Kidney glomerular epithelial cell (primary cell): ENCODE results near the gene RYR1.
"Not testable (repeated sequence)": the region's sequence is repeated elsewhere in the genome, so short reads cannot be mapped to it uniquely, and the experiment has no call there.

Experiments
- DNase-seq: peaks from one replicate; lab custom pipeline; 2025; lab: John Stamatoyannopoulos, UW

Gene RYR1

GRCh38 chr19:38427035-38427677, 6.3 kb upstream of the RYR1 start:
- not testable (repeated sequence) for DNase-seq

GRCh38 chr19:38429055-38429810, 4.3 kb upstream of the RYR1 start:
- DNase-seq = no peak

GRCh38 chr19:38429811-38430156, 3.7 kb upstream of the RYR1 start:
- DNase-seq = no peak

GRCh38 chr19:38430931-38431330, 2.6 kb upstream of the RYR1 start:
- DNase-seq = no peak

- no peak for DNase-seq
Observed at GRCh38 chr19:38434549-38435051, 1.1 kb downstream of the RYR1 start.

GRCh38 chr19:38437295-38437694, 3.8 kb downstream of the RYR1 start:
- DNase-seq = no peak

- DNase-seq = no peak
Observed at GRCh38 chr19:38437917-38438316, 4.4 kb downstream of the RYR1 start.

- no peak for DNase-seq
Observed at GRCh38 chr19:38440592-38440991, 7.1 kb downstream of the RYR1 start.

GRCh38 chr19:38441657-38442348, 8.3 kb downstream of the RYR1 start:
- DNase-seq = no peak

GRCh38 chr19:38442736-38443135, 9.2 kb downstream of the RYR1 start:
- DNase-seq = no peak

- DNase-seq = no peak
Observed at GRCh38 chr19:38443458-38443999, 10.0 kb downstream of the RYR1 start.

- DNase-seq = no peak
Observed at GRCh38 chr19:38444026-38444425, 10.5 kb downstream of the RYR1 start.

GRCh38 chr19:38445362-38445761, 11.9 kb downstream of the RYR1 start:
- DNase-seq = no peak

GRCh38 chr19:38448225-38448624, 14.7 kb downstream of the RYR1 start:
- DNase-seq = no peak

- no peak for DNase-seq
Observed at GRCh38 chr19:38449518-38449917, 16.0 kb downstream of the RYR1 start.

GRCh38 chr19:38451036-38451435, 17.5 kb downstream of the RYR1 start:
- no peak for DNase-seq

- no peak for DNase-seq
Observed at GRCh38 chr19:38451629-38452028, 18.1 kb downstream of the RYR1 start.

- no peak for DNase-seq
Observed at GRCh38 chr19:38452430-38453366, 19.2 kb downstream of the RYR1 start.

GRCh38 chr19:38453596-38453995, 20.1 kb downstream of the RYR1 start:
- no peak for DNase-seq

GRCh38 chr19:38455031-38455430, 21.5 kb downstream of the RYR1 start:
- peak; percentile 0 for DNase-seq

- DNase-seq = no peak
Observed at GRCh38 chr19:38457202-38457601, 23.7 kb downstream of the RYR1 start.
